Upper lobe of left lung (tissue), 6 donors: Measurements from ENCODE around the gene PPP6R2. TPM values are rescaled to one million over a fixed set of nuclear protein-coding genes. Genes with fewer than 3 reads are reported as not detected.
"Not testable (repeated sequence)": the region's sequence is repeated elsewhere in the genome, so short reads cannot be mapped to it uniquely, and the experiment has no call there.

Source experiments
- ATAC-seq, 2 donors: fragments of 200-7000 bp; cut with Tn5 transposase; one replicate each; pipeline ENCODE4 v1.9.1; 2022; ENCODE audit warnings: mild to moderate bottlenecking in 2 of 2, moderate library complexity in 2 of 2; ENCODE audit not compliant: low FRiP score in 2 of 2
- DNase-seq, 2 donors: peaks; one replicate each; pipeline ENCODE4 v3.0.0-alpha.2; 2019 to 2020
- H3K27ac ChIP-seq, 4 donors: fragments of 200-600 bp; sonication (generic); one replicate each; pipeline ENCODE4 v1.5.1; 2016 to 2019
- H3K27me3 ChIP-seq, 4 donors: fragments of 200-600 bp; sonication (generic); one replicate each; pipeline ENCODE4 v1.5.1; 2017 to 2019
- H3K36me3 ChIP-seq, 4 donors: fragments of 200-600 bp; sonication (generic); one replicate each; pipeline ENCODE4 v1.5.1; 2016 to 2019
- H3K4me1 ChIP-seq, 4 donors: fragments of 200-600 bp; sonication (generic); one replicate each; pipeline ENCODE4 v1.5.1; 2018 to 2019
- H3K4me3 ChIP-seq, 4 donors: fragments of 200-600 bp; sonication (generic); one replicate each; pipeline ENCODE4 v1.5.1; 2017 to 2019; ENCODE audit warnings: mild to moderate bottlenecking in 2 of 4, moderate library complexity in 1 of 4
- H3K9me3 ChIP-seq, 4 donors: fragments of 200-600 bp; sonication (generic); one replicate each; pipeline ENCODE4 v1.5.1; 2018 to 2019
- EP300 ChIP-seq, 4 donors: sonication (generic); formaldehyde crosslinking; IDR thresholded peaks; one replicate each; pipeline ENCODE4 v1.5.1; 2017; ENCODE audit warnings: antibody characterized with exemption in 4 of 4, control low read depth in 2 of 4
- POLR2A ChIP-seq, 4 donors: fragments of 450-650 bp; IDR thresholded peaks; one replicate each; pipeline ENCODE4 v1.5.1; 2016 to 2017; ENCODE audit warnings: antibody characterized with exemption in 4 of 4, mild to moderate bottlenecking in 2 of 4
- POLR2AphosphoS5 ChIP-seq, 2 donors: sonication (generic); formaldehyde crosslinking; IDR thresholded peaks; one replicate each; pipeline ENCODE4 v1.5.1; 2017; ENCODE audit warnings: antibody characterized with exemption in 2 of 2
- WGBS, 2 donors: methylation state at CpG; one replicate each; pipeline ENCODE4 v1.1.5; 2017 to 2018; 5-methylcytosine and 5-hydroxymethylcytosine counted together
- total RNA-seq, 6 donors: library from RNA; depleted of rRNA in 4 of 6; stranded (reverse); fragments of >200 nt in 4 of 6; gene quantifications; one replicate each; pipeline versions ENCODE4 v1.1.0 to v1.2.1, GENCODE V29; 2016 to 2021
- TF ChIP-seq, protein P1 (sequence below), 6 experiments: fragments of 450-650 bp in 4 of 6; fragments of 200-600 bp in 2 of 6; sonication (generic) in 2 of 6; IDR thresholded peaks; one replicate each; pipeline ENCODE4 v1.5.1; 2016 to 2019; ENCODE audit warnings: antibody characterized with exemption in 6 of 6
- donor health status: DM: no; HTN: no; CAD: no; lungs with moderate emphysema.
- donor health status: DM: no; HTN: yes; CAD: no; lungs with severe emphysema.

Gene PPP6R2
- total RNA-seq, 6 donors from 2014 or later: 53.0 to 264 (median 63.8) TPM

DNA sequence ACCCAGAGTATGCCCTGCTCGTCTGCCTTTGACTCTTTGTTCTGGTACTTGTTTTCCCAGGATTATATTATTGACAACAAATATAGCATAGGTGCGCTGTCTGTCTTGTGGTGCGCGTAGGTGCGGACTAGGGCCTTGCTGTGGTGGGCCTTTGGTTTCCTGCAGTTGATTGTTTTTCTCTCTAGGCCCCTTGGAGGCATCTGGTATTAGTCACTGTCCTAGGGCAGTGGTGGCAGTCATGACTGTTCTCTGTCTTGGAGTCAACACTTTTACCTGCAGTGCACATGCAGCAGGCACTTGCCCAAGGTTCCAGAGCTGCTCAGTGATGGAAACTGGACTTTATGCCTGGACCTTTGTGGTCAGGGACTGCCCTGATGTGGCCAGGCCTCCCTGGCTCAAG, 18.6 kb downstream of the PPP6R2 start:
- Histone ChIP-seq H3K4me1 (peaks cover 0 to 20% (median 5%) of the 10 kb centered on the region in 4 donors), H3K27ac (no peak overlapping the region), H3K36me3 (peaks cover 0 to 24% (median 3%) of the 10 kb centered on the region in 4 donors), H3K4me3 (no peak overlapping the region), H3K27me3 (no peaks in the 10 kb centered on the region), H3K9me3 (no peaks in the 10 kb centered on the region)
- no peak for TF ChIP-seq EP300 (IDR thresholded peaks at IDR 0.05)
- TF ChIP-seq POLR2AphosphoS5 (IDR thresholded peaks at IDR 0.05): no peak
- TF ChIP-seq, protein P1, sequence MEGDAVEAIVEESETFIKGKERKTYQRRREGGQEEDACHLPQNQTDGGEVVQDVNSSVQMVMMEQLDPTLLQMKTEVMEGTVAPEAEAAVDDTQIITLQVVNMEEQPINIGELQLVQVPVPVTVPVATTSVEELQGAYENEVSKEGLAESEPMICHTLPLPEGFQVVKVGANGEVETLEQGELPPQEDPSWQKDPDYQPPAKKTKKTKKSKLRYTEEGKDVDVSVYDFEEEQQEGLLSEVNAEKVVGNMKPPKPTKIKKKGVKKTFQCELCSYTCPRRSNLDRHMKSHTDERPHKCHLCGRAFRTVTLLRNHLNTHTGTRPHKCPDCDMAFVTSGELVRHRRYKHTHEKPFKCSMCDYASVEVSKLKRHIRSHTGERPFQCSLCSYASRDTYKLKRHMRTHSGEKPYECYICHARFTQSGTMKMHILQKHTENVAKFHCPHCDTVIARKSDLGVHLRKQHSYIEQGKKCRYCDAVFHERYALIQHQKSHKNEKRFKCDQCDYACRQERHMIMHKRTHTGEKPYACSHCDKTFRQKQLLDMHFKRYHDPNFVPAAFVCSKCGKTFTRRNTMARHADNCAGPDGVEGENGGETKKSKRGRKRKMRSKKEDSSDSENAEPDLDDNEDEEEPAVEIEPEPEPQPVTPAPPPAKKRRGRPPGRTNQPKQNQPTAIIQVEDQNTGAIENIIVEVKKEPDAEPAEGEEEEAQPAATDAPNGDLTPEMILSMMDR (IDR thresholded peaks at IDR 0.05): no peak
- TF ChIP-seq POLR2A (IDR thresholded peaks at IDR 0.05): no peak
- DNase-seq (no peak), ATAC-seq (no peak)
- 89 to 90% methylated on average over 5 of the region's 5 CpGs for WGBS, 2 donors

DNA sequence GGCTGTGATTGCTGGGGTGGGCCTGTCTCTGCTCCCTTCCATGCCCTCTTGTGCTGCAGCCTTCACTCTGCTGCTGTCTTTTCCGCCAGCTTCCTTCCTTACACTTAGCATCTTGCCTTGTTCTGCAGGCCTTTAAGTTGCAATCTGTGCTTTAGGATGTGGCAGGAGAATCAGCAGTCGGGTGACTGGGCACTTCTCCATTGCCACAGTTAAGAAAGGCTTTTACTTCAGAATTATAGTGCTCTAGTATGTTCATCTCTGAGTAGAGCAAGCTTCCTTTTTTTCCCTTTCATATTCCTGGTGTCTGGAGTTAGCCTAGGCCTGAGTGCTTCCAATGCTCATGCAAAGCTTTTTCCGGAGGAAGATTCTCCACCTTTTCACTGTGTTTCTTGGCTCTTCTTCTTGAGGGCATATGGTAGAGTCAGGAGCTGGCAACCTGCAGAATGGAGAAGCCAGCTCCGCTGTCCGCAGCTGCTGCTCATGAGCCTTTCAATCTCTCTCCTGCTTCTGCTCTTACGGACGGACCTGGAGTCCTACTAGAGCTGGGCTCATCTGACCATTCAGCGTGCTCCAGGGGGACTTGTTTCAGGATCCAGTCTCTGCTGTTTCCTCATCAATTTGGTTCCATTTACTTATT, 20.2 kb downstream of the PPP6R2 start:
- no peak for TF ChIP-seq POLR2AphosphoS5 (IDR thresholded peaks at IDR 0.05)
- TF ChIP-seq EP300 (IDR thresholded peaks at IDR 0.05): no peak
- no peak for TF ChIP-seq POLR2A (IDR thresholded peaks at IDR 0.05)
- TF ChIP-seq, protein P1 (IDR thresholded peaks at IDR 0.05): no peak
- DNase-seq: no peak
- H3K27me3 ChIP-seq: no peaks in the 10 kb centered on the region
- H3K4me1 ChIP-seq: peaks cover 0 to 22% (median 5%) of the 10 kb centered on the region in 4 donors
- WGBS, 2 donors: 87 to 91% methylated on average over 8 of the region's 8 CpGs
- peaks cover 0 to 24% (median 5%) of the 10 kb centered on the region in 4 donors for H3K36me3 ChIP-seq
- H3K9me3 ChIP-seq: no peaks in the 10 kb centered on the region
- H3K27ac ChIP-seq: no peak overlapping the region
- H3K4me3 ChIP-seq: no peak overlapping the region
- ATAC-seq: no peak

DNA sequence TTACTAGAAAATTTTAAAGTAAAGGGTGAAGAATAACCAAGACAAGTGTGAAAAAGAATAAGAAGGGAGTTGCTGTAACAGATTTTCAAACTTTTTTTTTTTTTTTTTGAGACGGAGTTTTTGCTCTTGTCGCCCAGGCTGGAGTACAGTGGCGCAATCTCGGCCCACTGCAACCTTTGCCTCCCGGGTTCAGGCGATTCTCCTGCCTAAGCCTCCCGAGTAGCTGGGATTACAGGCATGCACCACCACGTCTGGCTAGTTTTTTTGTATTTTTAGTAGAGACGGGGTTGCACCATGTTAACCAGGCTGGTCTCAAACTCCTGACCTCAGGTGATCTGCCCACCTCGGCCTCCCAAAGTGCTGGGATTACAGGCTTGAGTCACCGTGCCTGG, 20.7 kb downstream of the PPP6R2 start:
- not testable (repeated sequence) for H3K27ac ChIP-seq, H3K27me3 ChIP-seq, DNase-seq, H3K9me3 ChIP-seq, H3K4me3 ChIP-seq, ATAC-seq
- WGBS, 2 donors: 91 to 92% methylated on average over 11 of the region's 11 CpGs
- peaks cover 0 to 22% (median 5%) of the 10 kb centered on the region in 4 donors for H3K4me1 ChIP-seq
- H3K36me3 ChIP-seq: peaks cover 0 to 28% (median 8%) of the 10 kb centered on the region in 4 donors

DNA sequence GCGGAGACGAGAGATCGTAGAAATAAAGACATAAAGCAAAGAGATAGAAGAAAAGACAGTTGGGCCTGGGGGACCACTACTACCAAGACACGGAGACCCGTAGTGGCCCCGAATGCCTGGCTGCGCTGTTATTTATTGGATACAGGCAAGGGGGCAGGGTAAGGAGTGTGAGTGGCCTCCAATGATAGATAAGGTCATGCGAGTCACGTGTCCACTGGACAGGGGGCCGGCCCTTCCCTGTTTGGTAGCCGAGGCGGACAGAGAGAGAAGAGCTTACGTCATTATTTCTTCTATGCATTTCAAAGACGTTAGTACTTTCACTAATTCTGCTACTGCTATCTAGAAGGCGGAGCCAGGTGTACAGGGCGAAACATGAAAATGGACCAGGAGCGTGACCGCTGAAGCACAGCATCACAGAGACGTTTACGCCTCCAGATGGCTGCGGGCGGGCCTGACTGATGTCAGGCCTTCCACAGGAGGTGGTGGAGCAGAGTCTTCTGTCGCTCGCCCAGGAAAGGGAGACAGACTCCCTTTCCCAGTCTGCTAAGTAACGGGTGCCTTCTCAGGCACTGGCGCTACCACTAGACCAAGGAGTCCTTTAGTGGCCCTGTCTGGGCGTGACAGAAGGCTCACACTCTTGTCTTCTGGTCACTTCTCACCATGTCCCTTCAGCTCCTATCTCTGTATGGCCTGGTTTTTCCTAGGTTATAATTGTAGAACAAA, 24.8 kb downstream of the PPP6R2 start:
- Histone ChIP-seq H3K27ac (no peak overlapping the region), H3K4me3 (no peak overlapping the region), H3K4me1 (peaks cover 0 to 15% (median 2%) of the 10 kb centered on the region in 4 donors), H3K36me3 (peaks cover 0 to 23% (median 18%) of the 10 kb centered on the region in 4 donors), H3K27me3 (no peaks in the 10 kb centered on the region), H3K9me3 (no peaks in the 10 kb centered on the region)
- 94 to 95% methylated on average over 27 of the region's 27 CpGs for WGBS, 2 donors
- no peak for TF ChIP-seq EP300 (IDR thresholded peaks at IDR 0.05)
- TF ChIP-seq, protein P1 (IDR thresholded peaks at IDR 0.05): no peak
- no peak for TF ChIP-seq POLR2A (IDR thresholded peaks at IDR 0.05)
- no peak for TF ChIP-seq POLR2AphosphoS5 (IDR thresholded peaks at IDR 0.05)
- no peak for ATAC-seq
- DNase-seq: no peak

DNA sequence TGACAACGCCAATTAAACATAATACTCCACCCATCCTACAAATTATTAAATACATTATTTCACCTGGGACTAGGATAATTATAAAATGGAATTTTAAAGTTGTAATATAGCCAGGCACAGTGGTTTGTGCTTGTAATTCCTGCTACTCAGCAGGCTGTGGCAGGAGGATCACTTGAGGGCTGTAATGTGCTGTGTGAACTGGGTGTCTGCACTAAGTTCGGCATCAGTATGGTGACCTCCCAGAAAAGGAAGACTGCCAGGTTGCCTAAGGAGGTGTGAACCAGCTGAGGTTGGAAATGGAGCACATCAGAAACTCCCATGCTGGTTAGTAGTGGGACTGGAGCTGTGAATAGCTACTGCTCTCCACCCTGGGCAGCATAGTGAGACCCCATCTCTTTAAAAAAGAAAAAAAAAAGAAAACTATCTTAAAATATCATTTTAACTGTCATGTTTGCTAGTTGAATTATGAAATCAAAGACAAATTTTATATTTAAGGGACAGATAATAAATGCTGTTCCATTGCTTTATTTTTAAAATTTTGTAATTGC, 28.0 kb downstream of the PPP6R2 start:
- Histone ChIP-seq H3K27me3 (no peaks in the 10 kb centered on the region), H3K4me1 (peaks cover 0 to 8% (median 1%) of the 10 kb centered on the region in 4 donors), H3K27ac (no peak overlapping the region), H3K36me3 (peaks cover 0 to 40% (median 29%) of the 10 kb centered on the region in 4 donors), H3K9me3 (no peaks in the 10 kb centered on the region), H3K4me3 (no peak overlapping the region)
- no peak for ATAC-seq
- 98 to 100% methylated on average over 2 of the region's 2 CpGs for WGBS, 2 donors
- TF ChIP-seq POLR2A (IDR thresholded peaks at IDR 0.05) (no peak), EP300 (IDR thresholded peaks at IDR 0.05) (no peak), POLR2AphosphoS5 (IDR thresholded peaks at IDR 0.05) (no peak)
- TF ChIP-seq, protein P1 (IDR thresholded peaks at IDR 0.05): no peak
- no peak for DNase-seq
